PC-9 (cell line): ENCODE results near the gene COL20A1.

Experiments used
- EZH2 ChIP-seq: fragments of 200-600 bp; sonication (generic); IDR thresholded peaks from 2 replicates; pipeline ENCODE4 v1.8.0; 2017; ENCODE audit warnings: antibody characterized with exemption, low read depth
- TF ChIP-seq, protein P1 (sequence below): fragments of 200-600 bp; sonication (generic); conservative IDR thresholded peaks from 2 replicates; pipeline ENCODE4 v1.6.1; 2017; ENCODE audit warnings: mixed run types, antibody characterized with exemption, mild to moderate bottlenecking, moderate library complexity

- TF ChIP-seq, protein P1, sequence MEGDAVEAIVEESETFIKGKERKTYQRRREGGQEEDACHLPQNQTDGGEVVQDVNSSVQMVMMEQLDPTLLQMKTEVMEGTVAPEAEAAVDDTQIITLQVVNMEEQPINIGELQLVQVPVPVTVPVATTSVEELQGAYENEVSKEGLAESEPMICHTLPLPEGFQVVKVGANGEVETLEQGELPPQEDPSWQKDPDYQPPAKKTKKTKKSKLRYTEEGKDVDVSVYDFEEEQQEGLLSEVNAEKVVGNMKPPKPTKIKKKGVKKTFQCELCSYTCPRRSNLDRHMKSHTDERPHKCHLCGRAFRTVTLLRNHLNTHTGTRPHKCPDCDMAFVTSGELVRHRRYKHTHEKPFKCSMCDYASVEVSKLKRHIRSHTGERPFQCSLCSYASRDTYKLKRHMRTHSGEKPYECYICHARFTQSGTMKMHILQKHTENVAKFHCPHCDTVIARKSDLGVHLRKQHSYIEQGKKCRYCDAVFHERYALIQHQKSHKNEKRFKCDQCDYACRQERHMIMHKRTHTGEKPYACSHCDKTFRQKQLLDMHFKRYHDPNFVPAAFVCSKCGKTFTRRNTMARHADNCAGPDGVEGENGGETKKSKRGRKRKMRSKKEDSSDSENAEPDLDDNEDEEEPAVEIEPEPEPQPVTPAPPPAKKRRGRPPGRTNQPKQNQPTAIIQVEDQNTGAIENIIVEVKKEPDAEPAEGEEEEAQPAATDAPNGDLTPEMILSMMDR: no peak
- no peak for TF ChIP-seq EZH2
Measured at GRCh38 chr20:63330940-63331339, 38.0 kb downstream of the COL20A1 start.
